Activated naive CD4-positive, alpha-beta T cell treated with anti-CD3 and anti-CD28 coated beads, Interleukin-2, amount 50 U/mL, for 72 hours (primary cell): ENCODE results near the gene PSD. TPM values are rescaled to one million over a fixed set of nuclear protein-coding genes. Genes with fewer than 3 reads are reported as not detected.
"Not testable (repeated sequence)": the region's sequence is repeated elsewhere in the genome, so short reads cannot be mapped to it uniquely, and the experiment has no call there.

ENCODE experiments used
- ATAC-seq, 2 donors: fragments of 150-1000 bp; cut with Tn5 transposase; 2 replicates each; pipeline ENCODE4 v1.10.0; 2021; ENCODE audit warnings: mild to moderate bottlenecking in 2 of 2, moderate library complexity in 2 of 2
- DNase-seq, 2 donors: peaks; one replicate each; pipeline ENCODE4 v3.0.0; 2021 to 2022; ENCODE audit warnings: low spot score in 2 of 2
- H3K27ac Mint-ChIP-seq, 2 donors: one replicate each; pipeline ENCODE4 v1.8.0; 2022; ENCODE audit warnings: mild to moderate bottlenecking in 2 of 2, mixed read lengths in 2 of 2
- H3K36me3 Mint-ChIP-seq, 2 donors: one replicate each; pipeline ENCODE4 v1.8.0; 2022; ENCODE audit warnings: mixed read lengths in 2 of 2
- H3K9me3 Mint-ChIP-seq, 2 donors: one replicate each; pipeline ENCODE4 v1.8.0; 2022; ENCODE audit warnings: mixed read lengths in 2 of 2
- total RNA-seq, 2 donors: library from RNA; stranded (reverse); gene quantifications; one replicate each; pipeline ENCODE4 v1.2.3, GENCODE V29; 2022

Gene PSD
- 10 to 100 TPM in 1 of 2 donors, 1 to 10 TPM in 1; 8.7 to 13.3 TPM for total RNA-seq

- DNase-seq (no peak), ATAC-seq (no peak)
- H3K9me3 Mint-ChIP-seq, result no peaks in the 10 kb centered on the region
- H3K27ac Mint-ChIP-seq, result peak within 1 kb of the TSS; percentile 73 to 89
- H3K36me3 Mint-ChIP-seq, result no peaks in the 10 kb centered on the region
These were observed at the start of gene PSD for GRCh38 chr10:102418622-102419268. Gene PSD, minus strand, starts transcription at chr10:102418785. Its CDS starts 1,747 bp downstream, at chr10:102417038.

DNA sequence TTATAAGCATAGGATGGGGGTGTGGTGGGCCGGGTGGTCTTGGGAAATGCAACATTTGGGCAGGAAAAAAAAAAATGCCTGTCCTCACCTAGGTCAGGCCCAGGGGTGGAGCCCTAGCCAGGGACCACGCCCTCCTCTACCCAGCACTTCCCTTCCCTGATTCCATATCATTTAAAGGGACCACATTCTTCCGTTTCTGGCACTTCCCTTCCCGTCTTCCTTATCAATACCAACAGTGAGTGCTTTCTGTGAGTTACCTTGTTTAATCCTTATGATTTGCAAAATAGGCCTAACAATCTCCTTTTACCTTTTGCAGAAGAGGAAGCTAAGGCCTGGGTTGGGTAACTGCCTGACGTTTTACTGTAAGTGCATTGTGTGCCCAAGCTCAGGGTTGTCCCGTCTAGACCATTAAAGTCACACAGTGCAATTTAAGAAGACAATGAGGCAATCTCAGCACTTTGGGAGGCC lies 49.4 kb upstream of the PSD start:
- ATAC-seq, result no peak

GRCh38 chr10:102467318-102467717 lies 48.7 kb upstream of the PSD start:
- Mint-ChIP-seq H3K9me3 (no peaks in the 10 kb centered on the region), H3K36me3 (no peaks in the 10 kb centered on the region), H3K27ac (no peak overlapping the region)
- DNase-seq (no peak), ATAC-seq (no peak)

More for the DNA sequence above, 49.4 kb upstream of the PSD start:
- no peak for DNase-seq
- Mint-ChIP-seq H3K9me3 (no peaks in the 10 kb centered on the region), H3K27ac (no peak overlapping the region), H3K36me3 (no peaks in the 10 kb centered on the region)

- H3K27ac Mint-ChIP-seq, result no peak overlapping the region
- no peaks in the 10 kb centered on the region for H3K9me3 Mint-ChIP-seq
- DNase-seq (no peak), ATAC-seq (no peak)
- H3K36me3 Mint-ChIP-seq, result peaks cover 0 to 8% of the 10 kb centered on the region in 2 donors
These were observed 46.9 kb upstream of the PSD start for GRCh38 chr10:102465466-102465865.

DNA sequence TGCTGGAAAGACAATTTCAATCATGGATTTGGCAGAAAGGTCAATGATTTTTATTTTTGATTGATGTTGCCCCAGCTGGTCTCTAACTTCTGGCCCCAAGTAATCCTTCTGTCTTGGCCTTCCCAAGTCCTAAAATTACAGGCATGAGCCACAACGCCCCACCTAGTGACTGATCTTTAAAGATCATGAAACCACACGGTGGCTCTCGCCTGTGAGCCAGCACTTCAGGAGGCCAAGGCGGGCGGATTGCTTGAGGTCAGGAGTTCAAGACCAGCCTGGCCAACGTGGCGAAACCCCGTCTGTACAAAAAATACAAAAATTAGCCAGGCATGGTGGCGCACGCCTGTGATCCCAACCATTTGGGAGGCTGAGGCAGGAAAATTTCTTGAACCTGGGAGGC lies 45.4 kb upstream of the PSD start:
- H3K27ac Mint-ChIP-seq, result no peak overlapping the region
- DNase-seq (no peak), ATAC-seq (no peak)
- peaks cover 0 to 8% of the 10 kb centered on the region in 2 donors for H3K36me3 Mint-ChIP-seq
- no peaks in the 10 kb centered on the region for H3K9me3 Mint-ChIP-seq

DNA sequence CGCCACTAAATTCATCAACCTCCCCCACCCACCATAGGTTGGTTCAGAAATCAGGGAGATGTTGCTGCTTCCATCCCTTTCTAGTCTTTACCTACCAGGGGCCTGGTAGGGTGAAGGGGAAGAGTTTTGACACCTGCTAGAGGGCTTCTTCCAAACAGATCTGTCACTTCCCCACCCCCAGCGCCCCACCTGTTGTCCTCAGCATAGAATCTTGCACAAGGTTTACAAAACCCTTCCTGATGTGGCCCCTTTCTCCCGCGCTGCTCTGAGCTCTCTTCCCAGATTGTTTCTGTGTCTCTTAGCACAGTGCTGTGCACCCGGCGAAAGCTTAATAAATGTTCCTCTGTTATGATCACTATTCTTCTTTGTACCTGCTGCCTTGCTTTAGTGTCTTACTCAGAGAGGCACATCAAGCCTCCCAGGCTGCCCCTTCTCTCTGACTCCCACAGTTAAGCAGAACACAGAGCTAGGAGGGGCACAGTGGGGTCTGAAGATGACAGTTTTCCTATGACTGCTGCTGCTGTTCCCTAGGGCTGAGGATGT lies 44.0 kb upstream of the PSD start:
- ATAC-seq (no peak), DNase-seq (no peak)
- peaks cover 2 to 8% of the 10 kb centered on the region in 2 donors for H3K36me3 Mint-ChIP-seq
- no peak overlapping the region for H3K27ac Mint-ChIP-seq
- no peaks in the 10 kb centered on the region for H3K9me3 Mint-ChIP-seq

GRCh38 chr10:102461187-102462054 lies 42.8 kb upstream of the PSD start:
- peak; percentile 97 to 98 for ATAC-seq
- DNase-seq, result peak; percentile 95 to 96
- Mint-ChIP-seq H3K27ac (peak overlapping the region; percentile 83 to 96), H3K36me3 (peaks cover 6 to 8% of the 10 kb centered on the region in 2 donors), H3K9me3 (no peaks in the 10 kb centered on the region)

DNA sequence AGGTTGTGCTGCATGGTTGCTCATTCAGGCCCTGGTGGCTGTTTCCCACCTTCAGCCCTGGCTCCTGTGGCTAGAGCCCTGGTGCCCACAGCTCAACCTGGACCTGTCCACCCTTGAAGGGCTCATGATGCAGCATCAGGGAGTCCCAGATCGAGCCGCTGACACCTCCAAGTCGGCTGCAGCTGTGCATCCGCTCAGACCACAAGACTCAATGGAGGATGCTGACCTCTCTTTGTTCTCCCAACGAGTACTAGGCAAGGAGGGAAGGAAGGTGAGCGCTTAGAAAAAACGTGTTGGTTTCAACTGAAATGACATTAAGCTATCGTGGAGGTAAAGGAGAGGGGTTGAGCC lies 42.2 kb upstream of the PSD start:
- no peaks in the 10 kb centered on the region for H3K9me3 Mint-ChIP-seq
- no peak for DNase-seq
- peaks cover 6 to 8% of the 10 kb centered on the region in 2 donors for H3K36me3 Mint-ChIP-seq
- peak; percentile 47 to 62 for ATAC-seq
- H3K27ac Mint-ChIP-seq, result peak overlapping the region; percentile 83

DNA sequence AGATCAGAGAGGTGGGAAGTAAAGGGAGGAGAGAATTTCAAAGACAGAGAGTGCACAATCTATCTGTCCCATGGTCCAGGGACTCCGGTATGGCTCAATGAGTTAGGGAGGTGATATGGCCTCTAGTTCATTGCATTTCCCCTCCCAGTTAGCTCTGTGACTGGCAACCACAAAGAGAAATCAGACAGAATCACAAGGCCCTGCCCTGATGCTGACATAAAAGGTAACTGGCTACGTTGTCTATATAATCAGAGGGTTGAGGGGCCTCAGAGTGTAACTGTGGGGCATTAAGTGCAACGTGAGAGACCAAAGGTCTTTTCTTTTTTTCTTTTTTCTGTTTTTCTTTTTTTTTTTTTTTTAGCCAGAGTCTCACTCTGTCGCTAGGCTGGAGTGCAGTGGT lies 40.1 kb upstream of the PSD start:
- H3K27ac Mint-ChIP-seq, result no peak overlapping the region
- H3K9me3 Mint-ChIP-seq, result no peaks in the 10 kb centered on the region
- ATAC-seq, result no peak
- no peak for DNase-seq
- peaks cover 8 to 13% of the 10 kb centered on the region in 2 donors for H3K36me3 Mint-ChIP-seq

- H3K36me3 Mint-ChIP-seq, result peaks cover 14 to 20% of the 10 kb centered on the region in 2 donors
- H3K27ac Mint-ChIP-seq, result no peak overlapping the region
- DNase-seq, result no peak
- no peak for ATAC-seq
- no peaks in the 10 kb centered on the region for H3K9me3 Mint-ChIP-seq
These were observed 39.1 kb upstream of the PSD start for GRCh38 chr10:102457591-102458150.

GRCh38 chr10:102455893-102456471 lies 37.4 kb upstream of the PSD start:
- Mint-ChIP-seq H3K36me3 (peaks cover 17 to 23% of the 10 kb centered on the region in 2 donors), H3K9me3 (no peaks in the 10 kb centered on the region), H3K27ac (no peak overlapping the region)
- DNase-seq (no peak), ATAC-seq (no peak)

GRCh38 chr10:102454662-102455487 lies 36.3 kb upstream of the PSD start:
- H3K9me3 Mint-ChIP-seq, ATAC-seq, DNase-seq: not testable (repeated sequence)
- H3K36me3 Mint-ChIP-seq, result peaks cover 21 to 23% of the 10 kb centered on the region in 2 donors
- peak overlapping the region in 1 of 2 donors; percentile 46 for H3K27ac Mint-ChIP-seq

DNA sequence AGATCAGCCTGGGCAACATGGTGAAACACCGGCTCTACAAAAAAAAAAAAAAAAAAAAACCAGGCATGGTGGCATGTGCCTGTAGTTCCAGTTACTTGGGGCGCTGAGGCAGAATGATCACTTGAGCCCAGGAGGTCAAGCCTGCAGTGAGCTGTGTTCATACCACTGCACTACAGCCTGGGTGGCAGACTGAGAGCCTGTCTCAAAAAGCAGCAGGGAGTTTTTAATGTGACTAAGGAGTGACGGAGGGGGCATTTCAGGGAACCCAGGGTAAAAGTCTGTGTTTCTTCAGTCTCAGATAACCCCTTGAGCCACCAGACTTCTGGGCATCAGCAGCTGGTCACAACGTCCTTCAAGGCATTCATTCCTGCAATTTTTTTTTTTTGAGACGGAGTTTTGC lies 34.9 kb upstream of the PSD start:
- Mint-ChIP-seq H3K36me3 (peaks cover 22 to 23% of the 10 kb centered on the region in 2 donors), H3K27ac (peak overlapping the region; percentile 50 to 86)
- ATAC-seq, result no peak

DNA sequence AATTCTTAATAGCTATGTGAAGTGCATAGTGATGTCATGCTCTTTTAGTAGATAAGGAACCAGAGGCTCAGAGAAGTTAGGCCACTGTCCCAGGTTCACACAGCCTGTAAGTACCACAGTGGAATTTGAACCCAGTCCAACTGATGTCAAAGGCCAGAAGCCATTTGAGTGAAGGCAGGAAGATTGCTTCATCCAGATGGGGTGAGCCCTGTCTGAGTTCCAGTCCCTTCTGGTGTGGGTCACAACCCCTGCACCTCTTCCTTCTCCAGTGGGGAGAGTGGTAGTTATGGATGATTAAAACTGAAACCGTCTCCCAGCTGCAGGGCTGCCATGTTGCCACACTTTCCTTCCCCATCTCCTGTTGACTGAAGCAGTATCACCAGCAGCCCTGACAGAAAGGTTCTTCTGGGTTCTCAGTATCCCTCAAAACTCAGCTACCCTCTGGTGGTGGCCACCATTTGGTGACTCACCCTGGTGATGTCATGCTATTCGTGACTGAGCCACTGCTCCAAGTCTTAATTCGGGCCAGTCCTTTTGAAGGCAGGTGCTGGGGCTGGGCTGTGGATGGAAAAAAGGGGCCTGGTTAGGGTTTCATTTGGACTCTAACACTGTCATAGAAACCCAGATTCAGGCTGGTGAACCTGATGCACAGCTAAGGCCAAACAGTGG lies 34.2 kb upstream of the PSD start:
- ATAC-seq (peak; percentile 71 to 82), DNase-seq (peak; percentile 68 to 90)
- no peaks in the 10 kb centered on the region for H3K9me3 Mint-ChIP-seq
- H3K36me3 Mint-ChIP-seq, result peaks cover 22 to 23% of the 10 kb centered on the region in 2 donors
- peak overlapping the region; percentile 86 to 92 for H3K27ac Mint-ChIP-seq

More for the DNA sequence above, 34.9 kb upstream of the PSD start:
- DNase-seq, result no peak
- no peaks in the 10 kb centered on the region for H3K9me3 Mint-ChIP-seq
